ENCODE results near the gene NAB2. TPM values are rescaled to one million over a fixed set of nuclear protein-coding genes. Genes with fewer than 3 reads are reported as not detected.

The NAB2 gene
- total and polyA plus RNA-seq, 10 of the 15 experiments (the other 5 are each of a cell fraction or from before 2014, with no cell fraction given), result 0.35 to 35.2 (median 15.3) TPM

GRCh38 chr12:57086493-57087009 lies 2.4 kb upstream of the NAB2 start (continued):
- TF ChIP-seq, protein P1, sequence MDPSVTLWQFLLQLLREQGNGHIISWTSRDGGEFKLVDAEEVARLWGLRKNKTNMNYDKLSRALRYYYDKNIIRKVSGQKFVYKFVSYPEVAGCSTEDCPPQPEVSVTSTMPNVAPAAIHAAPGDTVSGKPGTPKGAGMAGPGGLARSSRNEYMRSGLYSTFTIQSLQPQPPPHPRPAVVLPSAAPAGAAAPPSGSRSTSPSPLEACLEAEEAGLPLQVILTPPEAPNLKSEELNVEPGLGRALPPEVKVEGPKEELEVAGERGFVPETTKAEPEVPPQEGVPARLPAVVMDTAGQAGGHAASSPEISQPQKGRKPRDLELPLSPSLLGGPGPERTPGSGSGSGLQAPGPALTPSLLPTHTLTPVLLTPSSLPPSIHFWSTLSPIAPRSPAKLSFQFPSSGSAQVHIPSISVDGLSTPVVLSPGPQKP (IDR thresholded peaks at IDR 0.05; ENCODE audit: low read depth, low read length), result no peak
- peak; percentile 60; the same call in 1 of the 2 replicates for TF ChIP-seq IKZF1 (conservative IDR thresholded peaks at IDR 0.05)
- no peak for TF ChIP-seq RFX5 (IDR thresholded peaks at IDR 0.05; ENCODE audit: low read depth, low read length)
- TF ChIP-seq POLR2A (IDR thresholded peaks at IDR 0.05; ENCODE audit: low read depth, low read length), result no peak
- TF ChIP-seq SUPT20H (IDR thresholded peaks at IDR 0.05; ENCODE audit: borderline replicate concordance, control insufficient read depth, low read depth, low read length), result no peak
- TF ChIP-seq EGR1 (IDR thresholded peaks at IDR 0.05; ENCODE audit: borderline replicate concordance in 1 of 2, low read depth in 2 of 2, low read length in 2 of 2), result peak in 1 of 2 experiments; percentile 97; a peak in 2 of 3 replicates
- TF ChIP-seq, protein P2, sequence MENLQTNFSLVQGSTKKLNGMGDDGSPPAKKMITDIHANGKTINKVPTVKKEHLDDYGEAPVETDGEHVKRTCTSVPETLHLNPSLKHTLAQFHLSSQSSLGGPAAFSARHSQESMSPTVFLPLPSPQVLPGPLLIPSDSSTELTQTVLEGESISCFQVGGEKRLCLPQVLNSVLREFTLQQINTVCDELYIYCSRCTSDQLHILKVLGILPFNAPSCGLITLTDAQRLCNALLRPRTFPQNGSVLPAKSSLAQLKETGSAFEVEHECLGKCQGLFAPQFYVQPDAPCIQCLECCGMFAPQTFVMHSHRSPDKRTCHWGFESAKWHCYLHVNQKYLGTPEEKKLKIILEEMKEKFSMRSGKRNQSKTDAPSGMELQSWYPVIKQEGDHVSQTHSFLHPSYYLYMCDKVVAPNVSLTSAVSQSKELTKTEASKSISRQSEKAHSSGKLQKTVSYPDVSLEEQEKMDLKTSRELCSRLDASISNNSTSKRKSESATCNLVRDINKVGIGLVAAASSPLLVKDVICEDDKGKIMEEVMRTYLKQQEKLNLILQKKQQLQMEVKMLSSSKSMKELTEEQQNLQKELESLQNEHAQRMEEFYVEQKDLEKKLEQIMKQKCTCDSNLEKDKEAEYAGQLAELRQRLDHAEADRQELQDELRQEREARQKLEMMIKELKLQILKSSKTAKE (IDR thresholded peaks at IDR 0.05; ENCODE audit: low read depth, poor library complexity, severe bottlenecking), result peak; percentile 22
- no peak for TF ChIP-seq SMAD1 (IDR thresholded peaks at IDR 0.05; ENCODE audit: low read depth, partially characterized antibody)
- TF ChIP-seq ZBTB4 (CRISPR knock-in tag; IDR thresholded peaks at IDR 0.05), result no peak
- TF ChIP-seq MYC (IDR thresholded peaks at IDR 0.05; ENCODE audit: insufficient read depth, insufficient read length, insufficient replicate concordance, low read length, severe bottlenecking), result no peak
- no peak for TF ChIP-seq BCL3 (IDR thresholded peaks at IDR 0.05; ENCODE audit: borderline replicate concordance, insufficient read depth, low read depth, low read length, poor library complexity, severe bottlenecking)
- TF ChIP-seq RAD51 (IDR thresholded peaks at IDR 0.05), result no peak
- TF ChIP-seq CEBPB (IDR thresholded peaks at IDR 0.05; ENCODE audit: borderline replicate concordance in 1 of 2, low read depth in 2 of 2, low read length in 2 of 2), result no peak
- TF ChIP-seq BRCA1 (IDR thresholded peaks at IDR 0.05; ENCODE audit: low read depth, low read length), result no peak
- TF ChIP-seq NBN (IDR thresholded peaks at IDR 0.05), result peak; percentile 54; the same call in 1 of the 2 replicates
- TF ChIP-seq KLF5 (IDR thresholded peaks at IDR 0.05; ENCODE audit: partially characterized antibody), result no peak
- no peak for TF ChIP-seq NR2F1 (conservative IDR thresholded peaks at IDR 0.05)
- no peak for TF ChIP-seq MLLT1 (IDR thresholded peaks at IDR 0.05)
- no peak; the same call in 1 of the 2 replicates for TF ChIP-seq LARP7 (IDR thresholded peaks at IDR 0.05)
- no peak for TF ChIP-seq HDAC6 (IDR thresholded peaks at IDR 0.05; ENCODE audit: unreplicated experiment)
